ENCODE results near the gene CGB8.
A peak's percentile ranks its signal among the peaks of the same experiment; 100 is the strongest.

CGB8 gene

GRCh38 chr19:49017666-49018351, 31.1 kb downstream of the CGB8 start:
- H3K27ac Mint-ChIP-seq: no peak overlapping the region
- peaks cover 7% of the 10 kb centered on the region for H3K4me1 Mint-ChIP-seq
- no peaks in the 10 kb centered on the region for H3K9me3 Mint-ChIP-seq
- H3K36me3 Mint-ChIP-seq (ENCODE audit: low read depth): peaks cover 11% of the 10 kb centered on the region
- TF ChIP-seq CTCF (IDR thresholded peaks at IDR 0.05; ENCODE audit: unreplicated experiment in 3 of 3): peak; percentile 37 to 55 (median 49)
- H3K4me3 Mint-ChIP-seq: peak overlapping the region in 1 of 3 experiments; percentile 38
- H3K27me3 Mint-ChIP-seq (ENCODE audit: low read depth): peaks cover 44% of the 10 kb centered on the region

GRCh38 chr19:49017041-49017665, 31.8 kb downstream of the CGB8 start, which contains the start of gene LHB:
LHB (minus strand) TSS chr19:49017091; CDS start chr19:49017081, 10 bp downstream.
- peak within 1 kb of the TSS in 2 of 3 experiments; percentile 32 to 52 for H3K4me3 Mint-ChIP-seq
- TF ChIP-seq CTCF (IDR thresholded peaks at IDR 0.05; ENCODE audit: unreplicated experiment in 3 of 3): no peak
- peaks cover 42% of the 10 kb centered on the region for H3K27me3 Mint-ChIP-seq (ENCODE audit: low read depth)
- H3K4me1 Mint-ChIP-seq: peaks cover 7% of the 10 kb centered on the region
- no peaks in the 10 kb centered on the region for H3K9me3 Mint-ChIP-seq
- no peak within 1 kb of the TSS for H3K27ac Mint-ChIP-seq
- peaks cover 15% of the 10 kb centered on the region for H3K36me3 Mint-ChIP-seq (ENCODE audit: low read depth)

- no peaks in the 10 kb centered on the region for H3K9me3 Mint-ChIP-seq
- TF ChIP-seq CTCF (IDR thresholded peaks at IDR 0.05; ENCODE audit: unreplicated experiment in 3 of 3): no peak
- H3K4me1 Mint-ChIP-seq: peaks cover 7% of the 10 kb centered on the region
- H3K27ac Mint-ChIP-seq: no peak overlapping the region
- H3K4me3 Mint-ChIP-seq: no peak overlapping the region
- H3K27me3 Mint-ChIP-seq (ENCODE audit: low read depth): peaks cover 36% of the 10 kb centered on the region
- H3K36me3 Mint-ChIP-seq (ENCODE audit: low read depth): peaks cover 15% of the 10 kb centered on the region
Observed at GRCh38 chr19:49016067-49016839, 32.7 kb downstream of the CGB8 start.

GRCh38 chr19:49014870-49015255, 34.0 kb downstream of the CGB8 start:
- Mint-ChIP-seq H3K36me3 (ENCODE audit: low read depth) (peaks cover 20% of the 10 kb centered on the region), H3K27ac (no peak overlapping the region), H3K27me3 (ENCODE audit: low read depth) (peaks cover 22% of the 10 kb centered on the region), H3K4me1 (peaks cover 4% of the 10 kb centered on the region), H3K4me3 (no peak overlapping the region), H3K9me3 (no peaks in the 10 kb centered on the region)
- TF ChIP-seq CTCF (IDR thresholded peaks at IDR 0.05; ENCODE audit: unreplicated experiment in 3 of 3): no peak

- Mint-ChIP-seq H3K9me3 (no peaks in the 10 kb centered on the region), H3K27ac (no peak overlapping the region), H3K36me3 (ENCODE audit: low read depth) (peaks cover 20% of the 10 kb centered on the region), H3K4me1 (peaks cover 3% of the 10 kb centered on the region), H3K27me3 (ENCODE audit: low read depth) (peaks cover 16% of the 10 kb centered on the region), H3K4me3 (no peak overlapping the region)
- TF ChIP-seq CTCF (IDR thresholded peaks at IDR 0.05; ENCODE audit: unreplicated experiment in 3 of 3): no peak
Observed at GRCh38 chr19:49014123-49014869, 34.6 kb downstream of the CGB8 start.
